Astrocyte (in vitro differentiated cells and primary cell): ENCODE data around the gene ACOT7.

ENCODE experiments used
- EZH2 ChIP-seq: IDR thresholded peaks from 2 replicates; pipeline ENCODE4 v1.6.1; 2012; ENCODE audit warnings: mild to moderate bottlenecking, low read length, inconsistent platforms; ENCODE audit not compliant: insufficient read depth
- TF ChIP-seq, protein P1 (sequence below): IDR thresholded peaks from 2 replicates; pipeline ENCODE4 v1.5.1; 2011; ENCODE audit warnings: low read depth, mild to moderate bottlenecking, inconsistent platforms, low read length, moderate library complexity; ENCODE audit not compliant: insufficient read depth

DNA sequence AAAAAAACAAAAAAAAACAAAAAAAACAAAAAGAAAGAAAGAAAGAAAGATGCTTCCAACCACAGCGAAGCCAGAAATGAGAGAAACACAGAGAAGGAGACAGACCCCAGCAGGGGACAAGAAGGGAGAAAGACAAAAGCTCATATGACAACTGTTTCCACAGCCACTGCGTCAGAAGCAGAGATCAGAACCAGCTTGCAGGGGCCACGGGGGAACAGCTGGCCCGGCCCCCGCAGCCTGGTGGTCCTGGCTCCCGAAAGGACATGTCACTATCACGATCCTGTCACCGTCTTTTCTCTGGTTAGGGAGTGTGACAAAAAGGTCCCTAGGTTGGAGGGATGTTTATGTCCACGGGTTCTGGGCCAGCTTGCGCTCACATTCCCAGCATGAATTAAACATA lies 60.7 kb downstream of the ACOT7 start:
- TF ChIP-seq, protein P1, sequence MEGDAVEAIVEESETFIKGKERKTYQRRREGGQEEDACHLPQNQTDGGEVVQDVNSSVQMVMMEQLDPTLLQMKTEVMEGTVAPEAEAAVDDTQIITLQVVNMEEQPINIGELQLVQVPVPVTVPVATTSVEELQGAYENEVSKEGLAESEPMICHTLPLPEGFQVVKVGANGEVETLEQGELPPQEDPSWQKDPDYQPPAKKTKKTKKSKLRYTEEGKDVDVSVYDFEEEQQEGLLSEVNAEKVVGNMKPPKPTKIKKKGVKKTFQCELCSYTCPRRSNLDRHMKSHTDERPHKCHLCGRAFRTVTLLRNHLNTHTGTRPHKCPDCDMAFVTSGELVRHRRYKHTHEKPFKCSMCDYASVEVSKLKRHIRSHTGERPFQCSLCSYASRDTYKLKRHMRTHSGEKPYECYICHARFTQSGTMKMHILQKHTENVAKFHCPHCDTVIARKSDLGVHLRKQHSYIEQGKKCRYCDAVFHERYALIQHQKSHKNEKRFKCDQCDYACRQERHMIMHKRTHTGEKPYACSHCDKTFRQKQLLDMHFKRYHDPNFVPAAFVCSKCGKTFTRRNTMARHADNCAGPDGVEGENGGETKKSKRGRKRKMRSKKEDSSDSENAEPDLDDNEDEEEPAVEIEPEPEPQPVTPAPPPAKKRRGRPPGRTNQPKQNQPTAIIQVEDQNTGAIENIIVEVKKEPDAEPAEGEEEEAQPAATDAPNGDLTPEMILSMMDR, result no peak
- no peak for TF ChIP-seq EZH2
